PFSK-1 (cell line): ENCODE measurements around the gene RALB.

Experiments used
- FOXP2 ChIP-seq: optimal IDR thresholded peaks from 2 replicates; pipeline ENCODE3; 2011; ENCODE audit warnings: borderline replicate concordance, control low read depth, inconsistent platforms; ENCODE audit not compliant: insufficient read depth; ENCODE audit errors: extremely low read length, extremely low read depth
- POLR2AphosphoS5 ChIP-seq: IDR thresholded peaks from 2 replicates; pipeline ENCODE4 v1.6.1; 2012; ENCODE audit warnings: low read depth, mild to moderate bottlenecking, control low read depth, low read length, moderate library complexity
- REST ChIP-seq, 2 experiments: IDR thresholded peaks; 2 replicates each; pipeline versions ENCODE4 v1.6.1 to v1.8.0; 2011 to 2012; ENCODE audit warnings: low read depth in 2 of 2, low read length in 2 of 2, control low read depth in 1 of 2, inconsistent platforms in 1 of 2, mild to moderate bottlenecking in 1 of 2, moderate library complexity in 1 of 2; ENCODE audit not compliant: insufficient read depth in 1 of 2
- SIN3A ChIP-seq: IDR thresholded peaks from 2 replicates; pipeline ENCODE4 v1.6.1; 2012; ENCODE audit warnings: mild to moderate bottlenecking, low read length, moderate library complexity, borderline replicate concordance; ENCODE audit not compliant: insufficient read depth
- TAF1 ChIP-seq: IDR thresholded peaks from 2 replicates; pipeline ENCODE4 v1.6.1; 2012; ENCODE audit warnings: low read length, control low read depth, borderline replicate concordance; ENCODE audit not compliant: insufficient read depth

RALB gene

GRCh38 chr2:120267348-120267747 is 14.7 kb downstream of the RALB start:
- TF ChIP-seq POLR2AphosphoS5 (no peak), FOXP2 (no peak), TAF1 (no peak), REST (IDR thresholded peaks at IDR 0.05; ENCODE audit: insufficient read depth in 1 of 2, low read depth in 2 of 2, low read length in 2 of 2) (no peak)

- TF ChIP-seq TAF1 = no peak
- no peak for TF ChIP-seq POLR2AphosphoS5
- no peak for TF ChIP-seq FOXP2
- no peak for TF ChIP-seq REST (IDR thresholded peaks at IDR 0.05; ENCODE audit: insufficient read depth in 1 of 2, low read depth in 2 of 2, low read length in 2 of 2)
- TF ChIP-seq SIN3A = no peak
Measured at GRCh38 chr2:120269076-120269744, 16.6 kb downstream of the RALB start.

- TF ChIP-seq REST (IDR thresholded peaks at IDR 0.05; ENCODE audit: insufficient read depth in 1 of 2, low read depth in 2 of 2, low read length in 2 of 2) (no peak), SIN3A (no peak), FOXP2 (no peak), TAF1 (no peak), POLR2AphosphoS5 (no peak)
Measured at GRCh38 chr2:120269816-120270215, 17.2 kb downstream of the RALB start.

GRCh38 chr2:120271711-120272379 is 19.2 kb downstream of the RALB start:
- TF ChIP-seq FOXP2 (no peak), REST (IDR thresholded peaks at IDR 0.05; ENCODE audit: insufficient read depth in 1 of 2, low read depth in 2 of 2, low read length in 2 of 2) (no peak), POLR2AphosphoS5 (no peak), SIN3A (no peak), TAF1 (no peak)
